ENCODE data around the gene EOGT. TPM values are rescaled to one million over a fixed set of nuclear protein-coding genes. Genes with fewer than 3 reads are reported as not detected.

Gene EOGT
- total and polyA plus RNA-seq, 9 donors, result 12.1 to 40.7 (median 20.9) TPM

GRCh38 chr3:68953816-68954444, 59.6 kb downstream of the EOGT start:
- intact Hi-C loops (cut with DNase I), result no loop called here
- Histone ChIP-seq H3K4me3 (no peak overlapping the region), H3K9me3 (no peaks in the 10 kb centered on the region), H3K27ac (no peak overlapping the region), H3K36me3 (no peaks in the 10 kb centered on the region), H3K4me1 (ENCODE audit: insufficient read depth) (peaks cover 6% of the 10 kb centered on the region), H3K27me3 (no peaks in the 10 kb centered on the region)
- WGBS, 3 donors, result 19 to 32% (median 22%) methylated on average over 6 of the region's 6 CpGs
- TF ChIP-seq CTCF (IDR thresholded peaks at IDR 0.05) (no peak), POLR2A (IDR thresholded peaks at IDR 0.05) (no peak), EP300 (IDR thresholded peaks at IDR 0.05) (no peak)
- DNase-seq, result no peak

GRCh38 chr3:68945225-68945624, 68.3 kb downstream of the EOGT start:
- Histone ChIP-seq H3K27me3 (no peaks in the 10 kb centered on the region), H3K27ac (no peak overlapping the region), H3K9me3 (no peaks in the 10 kb centered on the region), H3K4me3 (no peak overlapping the region), H3K4me1 (ENCODE audit: insufficient read depth) (no peaks in the 10 kb centered on the region), H3K36me3 (no peaks in the 10 kb centered on the region)
- no peak for DNase-seq
- TF ChIP-seq POLR2A (IDR thresholded peaks at IDR 0.05) (no peak), CTCF (IDR thresholded peaks at IDR 0.05) (no peak), EP300 (IDR thresholded peaks at IDR 0.05) (no peak)
- intact Hi-C loops (cut with DNase I), result no loop called here
- WGBS, 3 donors, result 13 to 16% (median 16%) methylated on average over 1 of the region's 1 CpG

- H3K9me3 ChIP-seq, result no peaks in the 10 kb centered on the region
- no peak overlapping the region for H3K4me3 ChIP-seq
- no peaks in the 10 kb centered on the region for H3K4me1 ChIP-seq (ENCODE audit: insufficient read depth)
- no peak overlapping the region for H3K27ac ChIP-seq
- H3K27me3 ChIP-seq, result no peaks in the 10 kb centered on the region
- 94 to 97% (median 96%) methylated on average over 1 of the region's 1 CpG for WGBS, 3 donors
- no peak for DNase-seq
- intact Hi-C loops (cut with DNase I), result no loop called here
- TF ChIP-seq POLR2A (IDR thresholded peaks at IDR 0.05), result no peak
- TF ChIP-seq CTCF (IDR thresholded peaks at IDR 0.05), result no peak
- no peak for TF ChIP-seq EP300 (IDR thresholded peaks at IDR 0.05)
- no peaks in the 10 kb centered on the region for H3K36me3 ChIP-seq
Observed at GRCh38 chr3:68943753-68944500, 69.6 kb downstream of the EOGT start.

- intact Hi-C loops (cut with DNase I), result no loop called here
Observed at GRCh38 chr3:68941055-68941454, 72.4 kb downstream of the EOGT start.

More at GRCh38 chr3:68941055-68941454, 72.4 kb downstream of the EOGT start:
- Histone ChIP-seq H3K36me3 (no peaks in the 10 kb centered on the region), H3K4me3 (no peak overlapping the region), H3K4me1 (ENCODE audit: insufficient read depth) (no peaks in the 10 kb centered on the region), H3K27me3 (no peaks in the 10 kb centered on the region), H3K27ac (no peak overlapping the region), H3K9me3 (no peaks in the 10 kb centered on the region)
- DNase-seq, result no peak
- WGBS, 3 donors, result 74 to 75% (median 75%) methylated on average over 6 of the region's 6 CpGs
- no peak for TF ChIP-seq EP300 (IDR thresholded peaks at IDR 0.05)
- no peak for TF ChIP-seq CTCF (IDR thresholded peaks at IDR 0.05)
- no peak for TF ChIP-seq POLR2A (IDR thresholded peaks at IDR 0.05)
